ENCODE measurements around the gene LINC01488. TPM values are rescaled to one million over a fixed set of nuclear protein-coding genes. Genes with fewer than 3 reads are reported as not detected.

The LINC01488 gene
- total RNA-seq, 2 experiments from 2014 or later: not detected

GRCh38 chr11:69540118-69541000 is 58.9 kb downstream of the LINC01488 start:
- no peaks in the 10 kb centered on the region for H3K9me3 Mint-ChIP-seq

GRCh38 chr11:69541001-69541285 is 59.5 kb downstream of the LINC01488 start:
- H3K27me3 Mint-ChIP-seq: peaks cover 13% of the 10 kb centered on the region
- no peak overlapping the region for H3K4me3 Mint-ChIP-seq
- peaks cover 6% of the 10 kb centered on the region for H3K4me1 Mint-ChIP-seq
- H3K27ac Mint-ChIP-seq: no peak overlapping the region
- DNase-seq: no peak
- H3K9me3 Mint-ChIP-seq: no peaks in the 10 kb centered on the region
- H3K36me3 Mint-ChIP-seq: no peaks in the 10 kb centered on the region

More at GRCh38 chr11:69540118-69541000, 58.9 kb downstream of the LINC01488 start:
- Mint-ChIP-seq H3K27ac (no peak overlapping the region), H3K4me3 (no peak overlapping the region), H3K36me3 (no peaks in the 10 kb centered on the region), H3K27me3 (peaks cover 12% of the 10 kb centered on the region), H3K4me1 (peaks cover 6% of the 10 kb centered on the region)
- no peak for DNase-seq

GRCh38 chr11:69541501-69542313 is 60.2 kb downstream of the LINC01488 start:
- H3K27me3 Mint-ChIP-seq: peaks cover 13% of the 10 kb centered on the region
- H3K27ac Mint-ChIP-seq: no peak overlapping the region
- H3K4me1 Mint-ChIP-seq: peaks cover 10% of the 10 kb centered on the region
- DNase-seq: no peak
- no peak overlapping the region for H3K4me3 Mint-ChIP-seq
- H3K9me3 Mint-ChIP-seq: no peaks in the 10 kb centered on the region
- H3K36me3 Mint-ChIP-seq: no peaks in the 10 kb centered on the region

GRCh38 chr11:69542314-69543168 is 61.1 kb downstream of the LINC01488 start:
- no peak overlapping the region for H3K27ac Mint-ChIP-seq
- DNase-seq: no peak
- H3K4me1 Mint-ChIP-seq: peaks cover 15% of the 10 kb centered on the region

More at GRCh38 chr11:69542314-69543168, 61.1 kb downstream of the LINC01488 start:
- no peak overlapping the region for H3K4me3 Mint-ChIP-seq
- peaks cover 13% of the 10 kb centered on the region for H3K27me3 Mint-ChIP-seq
- H3K36me3 Mint-ChIP-seq: no peaks in the 10 kb centered on the region
- H3K9me3 Mint-ChIP-seq: no peaks in the 10 kb centered on the region

Other genes starting within 250 kb of the LINC01488 start
- gene MYEOV, start 187.5 kb upstream of the LINC01488 start, total RNA-seq: not detected
- 1 to 10 TPM; 2.4 to 3.2 TPM for gene CCND1, start 159.5 kb downstream of the LINC01488 start, total RNA-seq
- gene LTO1, start 193.7 kb downstream of the LINC01488 start, total RNA-seq: 10 to 100 TPM; 18.7 to 21.8 TPM
- gene FGF19, start 222.4 kb downstream of the LINC01488 start, total RNA-seq: not detected

Measured in activated naive CD8-positive, alpha-beta T cell treated with anti-CD3 and anti-CD28 coated beads for 36 hours (primary cell).